Measurements from ENCODE around the gene BMF. TPM values are rescaled to one million over a fixed set of nuclear protein-coding genes. Genes with fewer than 3 reads are reported as not detected.

Gene BMF
- total RNA-seq, 1 donor: 8.0 TPM

- no peaks in the 10 kb centered on the region for H3K36me3 ChIP-seq (ENCODE audit: insufficient read depth, low read length)
- no peaks in the 10 kb centered on the region for H3K27me3 ChIP-seq (ENCODE audit: insufficient read depth, low read length)
- no peaks in the 10 kb centered on the region for H4K20me1 ChIP-seq (ENCODE audit: insufficient read depth, low read length)
- DNase-seq (ENCODE audit: insufficient read length, low spot score, missing footprints): peak; percentile 96
- peak overlapping the region; percentile 45 for H2AFZ ChIP-seq (ENCODE audit: low read length)
- H3K4me1 ChIP-seq (ENCODE audit: insufficient read depth, low read length): peaks cover 27% of the 10 kb centered on the region
- H3K9me3 ChIP-seq (ENCODE audit: low read depth, low read length): no peaks in the 10 kb centered on the region
- H3K4me2 ChIP-seq (ENCODE audit: insufficient read depth, low read length): peak overlapping the region; percentile 77
- peaks cover 5% of the 10 kb centered on the region for H3K79me2 ChIP-seq (ENCODE audit: insufficient read depth, low read length)
- peak; percentile 98 for TF ChIP-seq CTCF (IDR thresholded peaks at IDR 0.05; ENCODE audit: extremely low read depth, low read depth, low read length)
- no peak overlapping the region for H3K27ac ChIP-seq (ENCODE audit: low read depth, low read length)
- H3K4me3 ChIP-seq (ENCODE audit: insufficient read depth, low read length): peak overlapping the region; percentile 55
Measured at GRCh38 chr15:40044717-40045571, 63.7 kb downstream of the BMF start.

- Histone ChIP-seq H2AFZ (ENCODE audit: low read length) (no peak overlapping the region), H4K20me1 (ENCODE audit: insufficient read depth, low read length) (no peaks in the 10 kb centered on the region), H3K9me3 (ENCODE audit: low read depth, low read length) (no peaks in the 10 kb centered on the region), H3K27ac (ENCODE audit: low read depth, low read length) (no peak overlapping the region), H3K4me1 (ENCODE audit: insufficient read depth, low read length) (peaks cover 27% of the 10 kb centered on the region), H3K4me3 (ENCODE audit: insufficient read depth, low read length) (no peak overlapping the region), H3K4me2 (ENCODE audit: insufficient read depth, low read length) (no peak overlapping the region), H3K27me3 (ENCODE audit: insufficient read depth, low read length) (no peaks in the 10 kb centered on the region), H3K36me3 (ENCODE audit: insufficient read depth, low read length) (no peaks in the 10 kb centered on the region), H3K79me2 (ENCODE audit: insufficient read depth, low read length) (peaks cover 9% of the 10 kb centered on the region)
- no peak for TF ChIP-seq CTCF (IDR thresholded peaks at IDR 0.05; ENCODE audit: extremely low read depth, low read depth, low read length)
- DNase-seq (ENCODE audit: insufficient read length, low spot score, missing footprints): no peak
Measured at GRCh38 chr15:40043927-40044716, 64.6 kb downstream of the BMF start.

GRCh38 chr15:40042791-40043320 lies 65.8 kb downstream of the BMF start:
- H4K20me1 ChIP-seq (ENCODE audit: insufficient read depth, low read length): peaks cover 5% of the 10 kb centered on the region
- H3K4me3 ChIP-seq (ENCODE audit: insufficient read depth, low read length): no peak overlapping the region
- no peak for DNase-seq (ENCODE audit: insufficient read length, low spot score, missing footprints)
- no peak overlapping the region for H3K4me2 ChIP-seq (ENCODE audit: insufficient read depth, low read length)
- no peak overlapping the region for H2AFZ ChIP-seq (ENCODE audit: low read length)
- peaks cover 21% of the 10 kb centered on the region for H3K79me2 ChIP-seq (ENCODE audit: insufficient read depth, low read length)
- TF ChIP-seq CTCF (IDR thresholded peaks at IDR 0.05; ENCODE audit: extremely low read depth, low read depth, low read length): no peak
- no peak overlapping the region for H3K27ac ChIP-seq (ENCODE audit: low read depth, low read length)
- H3K27me3 ChIP-seq (ENCODE audit: insufficient read depth, low read length): no peaks in the 10 kb centered on the region
- peaks cover under 1% of the 10 kb centered on the region for H3K36me3 ChIP-seq (ENCODE audit: insufficient read depth, low read length)
- no peaks in the 10 kb centered on the region for H3K9me3 ChIP-seq (ENCODE audit: low read depth, low read length)
- H3K4me1 ChIP-seq (ENCODE audit: insufficient read depth, low read length): peaks cover 25% of the 10 kb centered on the region

- TF ChIP-seq CTCF (IDR thresholded peaks at IDR 0.05; ENCODE audit: extremely low read depth, low read depth, low read length): no peak
- no peaks in the 10 kb centered on the region for H3K27me3 ChIP-seq (ENCODE audit: insufficient read depth, low read length)
- H3K9me3 ChIP-seq (ENCODE audit: low read depth, low read length): no peaks in the 10 kb centered on the region
- peaks cover 7% of the 10 kb centered on the region for H4K20me1 ChIP-seq (ENCODE audit: insufficient read depth, low read length)
- no peak overlapping the region for H3K4me3 ChIP-seq (ENCODE audit: insufficient read depth, low read length)
- no peak for DNase-seq (ENCODE audit: insufficient read length, low spot score, missing footprints)
- peaks cover 14% of the 10 kb centered on the region for H3K4me1 ChIP-seq (ENCODE audit: insufficient read depth, low read length)
- H3K27ac ChIP-seq (ENCODE audit: low read depth, low read length): no peak overlapping the region
- peaks cover 36% of the 10 kb centered on the region for H3K79me2 ChIP-seq (ENCODE audit: insufficient read depth, low read length)
- H3K4me2 ChIP-seq (ENCODE audit: insufficient read depth, low read length): no peak overlapping the region
- H2AFZ ChIP-seq (ENCODE audit: low read length): no peak overlapping the region
- peaks cover 19% of the 10 kb centered on the region for H3K36me3 ChIP-seq (ENCODE audit: insufficient read depth, low read length)
Measured at GRCh38 chr15:40040770-40041169, 67.9 kb downstream of the BMF start.
